Activated CD8-positive, alpha-beta memory T cell treated with anti-CD3 and anti-CD28 coated beads for 48 hours (primary cell): ENCODE data around the gene CHRDL1.

Source experiments
- DNase-seq, 3 experiments: peaks; one replicate each; pipeline ENCODE4 v3.0.0-alpha.2; 2020; ENCODE audit warnings: low read depth in 2 of 3, low spot score in 2 of 3

Gene CHRDL1

GRCh38 chrX:110743679-110744340 is 51.8 kb downstream of the CHRDL1 start:
- no peak for DNase-seq

DNA sequence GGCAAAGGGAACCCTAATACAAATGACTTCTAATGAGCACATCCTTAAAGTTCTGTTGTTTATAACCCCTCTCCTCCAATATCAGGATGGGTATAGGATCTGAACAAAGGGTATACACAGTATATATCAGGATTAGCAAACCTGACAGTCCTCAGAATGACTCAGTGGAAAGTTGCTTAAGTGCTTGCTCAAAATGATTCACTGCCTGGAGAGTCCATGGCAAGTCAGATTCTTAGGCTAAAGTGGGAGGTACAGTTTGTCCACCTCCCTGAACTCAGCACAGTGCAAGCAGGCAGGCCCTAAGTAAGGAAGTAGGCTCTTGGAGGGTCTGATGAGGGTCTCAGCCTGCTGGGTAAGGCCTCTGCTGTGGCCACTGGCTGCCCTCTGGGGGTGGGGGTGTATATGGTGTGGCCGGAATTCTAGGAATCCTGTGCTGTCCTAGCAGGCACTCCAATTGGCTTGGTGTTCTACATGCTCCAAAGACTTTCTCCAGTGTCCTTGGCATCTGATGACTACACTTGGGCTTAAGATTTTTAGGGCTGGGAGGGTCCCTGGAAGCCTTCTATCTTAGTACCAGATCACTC is 54.3 kb downstream of the CHRDL1 start:
- DNase-seq = no peak

- DNase-seq = no peak
These were observed 60.6 kb downstream of the CHRDL1 start for GRCh38 chrX:110734894-110735541.

GRCh38 chrX:110734271-110734670 is 61.3 kb downstream of the CHRDL1 start:
- DNase-seq = no peak

DNA sequence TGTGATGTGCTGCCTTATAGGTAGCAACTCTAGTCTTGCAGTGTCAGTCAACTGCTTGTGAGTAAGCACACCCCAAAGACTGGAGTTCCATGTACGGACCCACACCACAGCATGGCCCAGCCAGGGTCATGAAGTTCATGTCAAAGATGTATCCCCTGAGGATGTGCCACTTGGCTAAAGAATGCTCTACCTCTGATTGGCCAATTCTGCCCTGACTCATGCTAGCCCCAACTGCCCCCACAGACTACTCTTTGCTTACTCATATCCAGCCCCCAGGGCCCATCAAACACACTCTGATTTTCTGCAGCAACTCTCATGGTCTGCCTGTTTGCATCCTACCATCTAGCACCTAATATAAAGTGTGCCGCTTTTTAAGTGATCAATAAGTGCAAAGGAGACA is 62.5 kb downstream of the CHRDL1 start:
- no peak for DNase-seq

DNA sequence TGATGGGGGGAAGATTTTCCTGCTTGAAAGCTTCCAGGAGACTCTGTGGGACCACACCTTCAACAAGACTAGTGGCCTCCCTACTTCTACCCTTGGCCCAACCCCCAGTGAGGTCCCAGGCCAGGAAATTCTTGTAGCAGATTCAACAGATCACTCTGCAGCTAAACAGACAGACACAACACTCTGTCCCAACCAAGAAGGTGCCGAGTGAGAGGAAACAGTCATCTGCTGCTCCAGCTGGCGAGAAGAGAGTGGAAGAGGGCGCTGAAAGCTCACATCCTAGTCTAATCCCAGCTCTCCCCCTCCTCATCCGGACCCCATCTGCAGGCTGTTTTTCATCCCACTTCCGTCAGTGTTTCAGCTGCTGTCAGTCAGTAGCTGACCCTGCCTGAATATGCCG is 63.4 kb downstream of the CHRDL1 start:
- DNase-seq = no peak

- no peak for DNase-seq
These were observed 71.8 kb downstream of the CHRDL1 start for GRCh38 chrX:110723844-110724243.

- no peak for DNase-seq
These were observed 73.5 kb downstream of the CHRDL1 start for GRCh38 chrX:110722135-110722534.

GRCh38 chrX:110713666-110714065 is 82.0 kb downstream of the CHRDL1 start:
- no peak for DNase-seq

- DNase-seq = no peak
These were observed 89.2 kb downstream of the CHRDL1 start for GRCh38 chrX:110706446-110706845.

DNA sequence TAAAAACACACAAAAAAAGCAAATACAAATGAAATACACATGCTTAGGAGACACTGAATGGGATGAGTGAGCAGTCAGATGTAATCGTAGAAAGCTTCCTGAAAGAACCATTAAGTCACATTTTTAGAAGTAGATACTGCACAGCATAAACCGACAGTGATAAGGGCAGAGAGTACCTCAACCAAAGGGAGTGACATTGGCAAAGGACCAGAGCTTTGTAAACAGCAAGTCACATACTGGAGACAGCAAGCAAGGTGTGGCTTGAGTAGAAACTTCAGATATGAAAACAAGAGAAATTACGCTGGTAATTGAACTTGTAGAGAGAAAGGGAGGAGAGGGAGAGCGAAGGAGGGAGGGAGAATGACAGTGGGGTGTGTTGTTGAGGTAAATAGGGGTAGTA is 92.0 kb downstream of the CHRDL1 start:
- DNase-seq = no peak

- no peak for DNase-seq
These were observed 96.5 kb downstream of the CHRDL1 start for GRCh38 chrX:110699109-110699508.

- DNase-seq = no peak
These were observed 96.9 kb downstream of the CHRDL1 start for GRCh38 chrX:110698696-110699095.

DNA sequence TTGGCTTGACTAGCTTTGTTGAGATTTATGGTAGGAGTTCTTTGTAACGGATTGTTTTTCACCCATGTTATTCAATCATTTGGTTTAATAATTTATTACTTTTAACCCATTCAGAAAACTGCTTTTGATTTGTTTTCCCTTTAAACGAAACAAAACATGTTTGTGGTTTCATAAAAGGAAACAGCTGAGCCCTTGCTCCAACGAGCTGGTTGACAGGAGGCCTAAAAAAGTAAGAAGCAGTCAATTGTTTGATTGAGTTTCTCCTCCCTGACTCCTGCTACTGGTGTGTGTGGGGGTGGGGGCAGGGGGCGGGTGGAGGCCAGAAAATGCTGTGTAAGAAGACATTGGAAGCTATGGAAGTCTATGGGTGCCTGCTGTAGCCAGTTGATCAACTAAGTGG is 102.8 kb downstream of the CHRDL1 start:
- no peak for DNase-seq

DNA sequence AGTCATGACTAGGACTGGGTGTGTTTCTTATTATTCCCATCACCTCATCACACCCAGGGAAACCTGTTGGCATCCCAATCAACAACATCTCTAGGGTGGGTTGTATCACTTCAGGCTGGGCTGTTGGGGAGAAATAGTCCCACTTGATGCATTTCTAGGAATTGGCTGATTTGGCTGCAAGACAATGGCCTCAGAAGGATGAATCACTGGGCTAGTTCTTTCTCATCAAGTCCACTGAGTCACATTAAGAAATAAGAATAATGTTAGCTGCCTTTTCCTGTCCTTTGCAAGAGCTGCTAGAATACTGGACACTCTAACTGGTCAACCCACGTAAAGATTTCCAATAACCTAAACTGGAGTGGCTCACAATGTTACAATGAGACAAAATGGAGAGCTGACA is 104.2 kb downstream of the CHRDL1 start:
- no peak for DNase-seq

- no peak for DNase-seq
These were observed 111.0 kb downstream of the CHRDL1 start for GRCh38 chrX:110684653-110685052.

DNA sequence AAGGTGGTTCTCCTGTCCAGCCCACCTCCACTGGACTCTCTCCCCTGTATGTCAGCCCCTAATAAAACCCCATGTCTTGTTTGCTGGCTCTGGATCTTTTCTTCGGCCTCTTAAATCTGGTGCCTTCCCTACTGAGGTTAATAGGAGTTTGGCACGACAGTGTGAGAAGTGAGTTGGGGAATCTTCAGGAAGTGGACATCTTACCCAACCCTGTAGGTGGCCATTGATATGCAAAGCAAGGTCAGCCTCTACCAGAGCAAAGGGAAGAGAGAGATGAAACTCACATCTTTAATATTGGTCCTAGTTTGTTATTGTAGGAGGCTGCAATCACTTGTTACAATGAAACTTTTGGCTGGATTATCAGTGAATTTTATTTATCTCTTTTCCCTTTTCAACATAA is 111.7 kb downstream of the CHRDL1 start:
- no peak for DNase-seq

GRCh38 chrX:110678591-110678990 is 117.0 kb downstream of the CHRDL1 start:
- no peak for DNase-seq

DNA sequence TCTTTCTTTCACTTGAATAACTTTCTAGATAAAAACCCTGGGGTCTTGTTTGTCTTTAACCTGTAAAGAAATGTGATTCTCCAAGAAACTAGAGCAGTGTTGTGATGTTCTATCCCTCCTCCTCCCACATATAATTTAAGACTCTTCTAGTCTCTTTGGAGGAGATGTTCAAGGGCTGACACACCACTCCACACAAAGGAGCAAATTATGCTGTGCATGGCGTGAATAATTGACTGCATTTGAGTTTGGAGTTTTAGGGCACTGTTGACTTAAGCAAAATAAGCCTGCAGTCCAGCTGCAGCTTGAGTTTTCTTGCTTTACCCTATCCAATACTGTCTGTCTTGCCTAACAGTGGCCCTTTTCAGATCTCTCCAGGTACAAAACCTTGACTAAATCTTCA is 119.7 kb downstream of the CHRDL1 start:
- DNase-seq = no peak

DNA sequence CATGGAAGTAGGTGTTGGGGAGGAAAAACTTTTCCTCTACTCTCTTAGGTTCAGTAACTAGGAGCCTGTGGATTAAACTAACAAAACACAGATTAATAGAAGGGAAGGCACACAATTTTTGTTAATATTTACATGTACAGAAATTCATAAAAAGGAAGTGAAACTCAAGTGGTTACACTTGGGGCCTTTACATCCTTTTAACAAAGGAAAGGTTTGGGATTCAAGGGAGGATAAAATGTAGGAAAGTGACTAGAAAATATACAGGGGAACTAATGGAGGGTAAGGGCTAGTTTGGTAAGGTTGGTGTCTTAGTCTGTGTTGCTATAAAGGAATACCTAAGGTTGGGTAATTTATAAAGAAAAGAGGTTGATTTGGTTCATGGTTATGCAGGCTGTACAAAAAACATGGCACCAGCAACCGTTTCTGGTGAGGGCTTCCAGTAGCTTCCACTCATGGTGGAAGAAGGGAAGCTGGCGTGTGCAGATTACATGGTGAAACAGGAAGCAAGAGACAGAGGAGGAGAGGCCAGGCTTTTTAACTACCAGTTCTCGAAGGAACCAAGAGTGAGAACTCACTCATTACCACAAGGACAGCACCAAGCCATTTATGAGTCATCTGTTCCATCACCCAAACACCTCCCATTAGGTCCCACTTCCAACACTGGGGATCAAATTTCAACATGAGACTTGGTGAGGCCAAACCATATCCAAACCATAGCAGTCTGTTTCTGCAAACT is 124.4 kb downstream of the CHRDL1 start:
- DNase-seq = no peak

DNA sequence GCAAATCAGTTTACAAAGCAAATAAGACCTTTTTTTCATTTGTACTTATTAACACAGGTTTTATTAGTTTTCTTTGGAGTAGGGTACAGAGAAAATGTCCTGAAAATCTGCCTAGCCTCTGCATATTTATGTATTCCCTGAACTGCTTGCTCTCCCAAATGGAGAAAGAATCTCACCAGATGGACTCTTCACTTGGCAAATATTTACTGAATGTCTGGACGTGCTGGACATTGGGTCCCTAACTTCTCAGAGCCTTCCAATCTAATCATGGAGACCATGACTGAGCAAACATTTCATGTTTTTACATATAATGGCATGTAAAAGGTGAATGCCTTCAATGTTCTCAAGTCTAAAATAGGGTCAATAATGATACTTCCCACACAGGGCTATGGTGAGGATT is 126.0 kb downstream of the CHRDL1 start:
- DNase-seq = no peak

- no peak for DNase-seq
These were observed 127.9 kb downstream of the CHRDL1 start for GRCh38 chrX:110667706-110668105.
